ENCODE data around the gene SYT15.
"Not testable (repeated sequence)": the region's sequence is repeated elsewhere in the genome, so short reads cannot be mapped to it uniquely, and the experiment has no call there.

SYT15 gene

DNA sequence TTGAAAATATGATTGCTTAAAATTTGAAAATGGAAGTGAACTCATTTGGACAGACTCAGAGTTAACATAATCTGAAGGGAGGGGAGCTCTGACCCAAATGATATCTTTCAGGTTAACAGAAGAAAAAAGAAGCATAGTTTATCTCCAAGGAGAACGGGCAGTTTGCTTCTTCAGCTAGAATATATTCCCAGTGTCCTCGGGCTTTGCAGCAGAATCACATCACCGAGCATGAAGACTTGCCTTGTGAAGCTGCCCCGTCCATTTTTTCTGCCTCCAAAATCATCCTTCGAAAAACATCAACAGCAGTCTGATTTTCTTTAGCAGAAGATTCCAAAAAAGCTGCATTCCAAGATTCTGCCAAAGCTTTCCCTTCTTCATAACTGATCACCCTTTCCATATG, 55.8 kb downstream of the SYT15 start:
- peak in 1 of 10 donors; percentile 1 for DNase-seq
- intact Hi-C loops (cut with DNase I), result not testable (repeated sequence)

GRCh38 chr10:46635364-46635959, 56.5 kb downstream of the SYT15 start:
- DNase-seq; intact Hi-C loops (cut with DNase I): not testable (repeated sequence)

DNA sequence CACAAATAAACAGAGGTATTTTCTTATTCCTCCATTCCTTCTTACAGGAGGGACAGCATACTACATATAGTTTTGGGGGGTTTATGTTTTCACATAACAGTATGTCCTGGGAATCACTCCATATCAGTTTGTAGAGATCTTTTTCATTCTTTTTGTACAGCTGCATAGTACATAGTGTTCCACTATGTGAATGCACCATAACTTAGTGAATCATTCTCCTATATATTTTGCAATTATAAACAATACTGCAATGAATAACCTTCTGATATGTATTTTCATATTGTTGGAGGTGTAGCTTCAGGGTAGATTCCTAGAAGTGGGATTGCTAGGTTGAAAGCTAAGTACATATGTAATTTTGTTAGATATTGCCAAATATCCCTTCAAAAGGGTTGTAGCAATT, 61.1 kb downstream of the SYT15 start:
- intact Hi-C loops (cut with DNase I); DNase-seq: not testable (repeated sequence)
